Motor neuron (in vitro differentiated cells): ENCODE results near the gene KLHL26. TPM values are rescaled to one million over a fixed set of nuclear protein-coding genes. Genes with fewer than 3 reads are reported as not detected.
"Not testable (repeated sequence)": the region's sequence is repeated elsewhere in the genome, so short reads cannot be mapped to it uniquely, and the experiment has no call there.

Experiments
- ATAC-seq, 8 experiments: fragments of 200-7000 bp; cut with Tn5 transposase; replicated peaks in 6 of 8; 2 replicates each; pipeline ENCODE4 v1.8.0; 2021; ENCODE audit warnings: mild to moderate bottlenecking in 8 of 8, moderate library complexity in 8 of 8
- H3K27ac ChIP-seq, 2 donors: fragments of 250-450 bp; sonication (Bioruptor Pico); 2 replicates each; pipeline ENCODE4 v1.9.0; 2021; ENCODE audit warnings: antibody characterized with exemption in 2 of 2, mild to moderate bottlenecking in 2 of 2, moderate library complexity in 1 of 2
- H3K4me1 ChIP-seq, 2 donors: fragments of 250-450 bp; sonication (Bioruptor Pico); replicated peaks in 1 of 2; 2 replicates each; pipeline ENCODE4 v1.6.1; 2021; ENCODE audit warnings: antibody characterized with exemption in 2 of 2, mild to moderate bottlenecking in 2 of 2, moderate library complexity in 1 of 2
- H3K4me3 ChIP-seq, 5 donors: fragments of 250-450 bp; sonication (Bioruptor Pico); 2 replicates each; pipeline ENCODE4 v1.9.0; 2021; ENCODE audit warnings: antibody characterized with exemption in 5 of 5, mild to moderate bottlenecking in 5 of 5, moderate library complexity in 4 of 5
- WGBS, 10 experiments: fragments of 450-650 bp; shearing (Covaris generic); methylation state at CpG; one replicate each; pipeline ENCODE4 v1.0.0; 2022; 5-methylcytosine and 5-hydroxymethylcytosine counted together
- in situ Hi-C, 9 experiments: fragments of 400-800 bp; cut with MboI; loops; one replicate each; pipeline ENCODE4 v1.15.0; 2021; ENCODE audit warnings: low sequenced_read_pairs in 9 of 9, low pct_unique_long_range_greater_than_20kb in 2 of 9; ENCODE audit not compliant: unreplicated experiment in 9 of 9
- total RNA-seq, 8 experiments: library from RNA; unstranded; fragments of 300-600 nt; gene quantifications; 2 replicates each; pipeline versions ENCODE4 v1.2.3 to v1.2.4, GENCODE V29; 2022

Gene KLHL26
- total RNA-seq, 8 experiments from 2014 or later: 0.92 to 8.3 (median 5.6) TPM

- Histone ChIP-seq H3K27ac (no peak overlapping the region), H3K4me3 (no peak overlapping the region), H3K4me1 (peaks cover 0 to 10% of the 10 kb centered on the region in 2 donors)
- 68 to 97% (median 74%) methylated on average over 5 to 9 of the region's 12 CpGs; no CpG with 5 or more reads in 7 of the 10 experiments for WGBS, 10 experiments
- in situ Hi-C loops: no loop called here
- ATAC-seq: peak in 1 of 8 experiments; percentile 15
These were observed 32.6 kb downstream of the KLHL26 start for GRCh38 chr19:18669524-18669817.

DNA sequence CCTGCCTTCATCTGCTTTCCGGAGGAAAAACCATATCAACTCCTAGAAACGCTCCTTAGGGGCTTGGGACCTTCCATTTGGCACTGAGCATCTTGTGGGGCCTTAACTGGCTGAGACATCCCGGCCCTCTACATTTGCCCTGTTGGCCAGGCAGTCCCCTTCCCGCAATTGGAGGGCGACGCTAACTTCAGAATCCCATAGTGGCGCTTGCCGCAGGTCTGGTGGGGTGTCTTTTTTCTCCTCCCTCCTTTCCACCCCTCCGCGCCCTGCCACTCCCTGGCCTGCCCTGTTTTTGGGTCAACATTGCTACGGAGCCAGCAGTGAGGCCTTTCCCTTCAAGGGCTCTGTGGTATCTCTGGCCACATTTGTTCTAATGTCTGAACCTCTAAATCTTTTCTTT is 33.1 kb downstream of the KLHL26 start:
- Histone ChIP-seq H3K4me1 (peaks cover 0 to 10% of the 10 kb centered on the region in 2 donors), H3K27ac (no peak overlapping the region), H3K4me3 (no peak overlapping the region)
- WGBS, 10 experiments: 80 to 100% (median 88%) methylated on average over 1 to 7 of the region's 11 CpGs; no CpG with 5 or more reads in 4 of the 10 experiments
- in situ Hi-C loops: no loop called here
- ATAC-seq: no peak

DNA sequence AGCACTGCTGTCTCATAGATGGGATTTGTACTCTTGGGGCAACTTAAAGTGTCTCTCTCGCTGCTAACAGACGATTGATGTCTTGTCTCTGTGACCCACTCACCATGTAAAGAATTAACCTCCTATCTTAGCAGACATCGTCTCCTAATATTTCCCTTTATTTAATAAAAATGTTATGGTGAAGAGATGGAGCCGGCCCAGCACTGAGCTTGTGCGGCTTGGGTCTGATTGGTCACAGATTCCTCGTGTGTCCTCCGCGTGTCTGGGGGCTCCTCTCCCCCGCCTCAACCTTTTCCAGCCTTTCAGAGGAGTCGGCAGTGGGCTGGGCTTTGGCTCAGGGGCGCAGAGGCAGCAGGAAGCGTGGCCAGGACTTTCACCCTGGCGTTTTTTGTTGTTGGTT is 33.5 kb downstream of the KLHL26 start:
- in situ Hi-C loops: no loop called here
- 60 to 100% (median 74%) methylated on average over 1 to 11 of the region's 13 CpGs; no CpG with 5 or more reads in 3 of the 10 experiments for WGBS, 10 experiments
- H3K27ac ChIP-seq: no peak overlapping the region
- H3K4me1 ChIP-seq: peaks cover 0 to 10% of the 10 kb centered on the region in 2 donors
- ATAC-seq: no peak
- no peak overlapping the region for H3K4me3 ChIP-seq

DNA sequence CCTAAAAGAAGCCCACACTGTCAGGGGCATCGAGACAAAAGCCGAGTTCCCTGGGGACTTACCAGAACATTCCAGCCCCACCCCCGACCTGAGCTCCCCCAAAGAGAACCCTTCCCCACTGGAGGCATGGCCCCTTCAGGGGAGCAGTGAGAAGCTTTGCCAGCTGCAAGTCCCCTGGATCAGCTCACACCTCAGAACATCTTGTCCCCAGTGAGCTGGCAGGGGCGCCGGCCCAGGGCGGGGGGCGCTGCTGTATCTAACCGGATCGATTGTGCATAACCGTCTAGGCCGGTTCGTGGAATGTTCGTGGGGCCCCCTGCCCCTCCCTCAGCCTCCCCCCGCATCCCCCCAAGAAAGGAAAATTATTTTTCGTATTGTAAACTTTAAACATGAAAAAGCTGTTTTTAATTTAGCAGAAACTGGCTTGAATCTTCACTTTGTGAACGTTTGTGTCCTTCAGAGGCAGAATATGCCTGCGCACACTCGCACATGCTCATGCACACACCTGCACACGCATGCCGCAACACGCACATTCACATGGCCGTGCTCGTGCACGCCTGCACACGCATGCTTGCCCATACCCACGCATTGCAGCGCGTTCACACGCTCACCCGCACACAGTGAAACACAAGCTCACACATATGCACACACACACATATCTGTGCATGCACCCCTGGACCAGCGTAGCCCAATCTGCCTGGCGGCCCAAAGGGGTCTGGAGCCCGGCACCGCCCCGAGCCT is 34.6 kb downstream of the KLHL26 start:
- in situ Hi-C loops: no loop called here
- ATAC-seq: no peak
- 48 to 100% (median 94%) methylated on average over 1 to 16 of the region's 35 CpGs; no CpG with 5 or more reads in 6 of the 10 experiments for WGBS, 10 experiments
- Histone ChIP-seq H3K27ac (no peak overlapping the region), H3K4me1 (peaks cover 0 to 10% of the 10 kb centered on the region in 2 donors), H3K4me3 (no peak overlapping the region)

- peak in 1 of 8 experiments; percentile 21 for ATAC-seq
- H3K4me1 ChIP-seq: peaks cover 0 to 10% of the 10 kb centered on the region in 2 donors
- no peak overlapping the region for H3K4me3 ChIP-seq
- in situ Hi-C loops: no loop called here
- WGBS, 10 experiments: 13 to 94% (median 48%) methylated on average over 2 to 7 of the region's 24 CpGs; no CpG with 5 or more reads in 6 of the 10 experiments
- H3K27ac ChIP-seq: no peak overlapping the region
These were observed 35.2 kb downstream of the KLHL26 start for GRCh38 chr19:18672044-18672451.

GRCh38 chr19:18672606-18673337 is 35.9 kb downstream of the KLHL26 start:
- in situ Hi-C loops: no loop called here
- peak in 2 of 8 experiments; percentile 50 to 65 for ATAC-seq
- Histone ChIP-seq H3K27ac (no peak overlapping the region), H3K4me3 (no peak overlapping the region), H3K4me1 (peaks cover 2 to 12% of the 10 kb centered on the region in 2 donors)
- 30 to 90% (median 81%) methylated on average over 1 to 8 of the region's 13 CpGs; no CpG with 5 or more reads in 5 of the 10 experiments for WGBS, 10 experiments

DNA sequence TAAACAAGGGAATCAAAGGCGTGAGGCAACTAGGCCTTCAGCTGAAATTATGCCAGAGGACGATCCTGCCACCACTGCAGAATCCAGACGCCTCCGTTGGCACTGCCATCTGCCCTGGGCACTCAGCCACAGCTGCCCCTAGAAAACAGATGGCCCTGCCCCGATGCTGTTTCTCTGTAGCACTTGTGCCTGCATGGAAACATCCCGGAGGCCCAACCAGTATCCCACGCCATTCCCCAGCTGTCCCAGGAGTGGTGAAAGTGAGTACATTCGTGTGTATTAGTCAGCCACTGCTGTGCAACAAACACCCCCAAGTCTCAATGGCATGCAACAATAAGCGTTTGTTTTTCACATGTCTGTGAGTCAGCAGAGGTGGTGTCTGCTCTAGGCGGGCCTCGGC is 37.8 kb downstream of the KLHL26 start:
- H3K4me1 ChIP-seq: peaks cover 8 to 17% of the 10 kb centered on the region in 2 donors
- no peak for ATAC-seq
- WGBS, 10 experiments: 40 to 100% (median 80%) methylated on average over 1 to 7 of the region's 11 CpGs; no CpG with 5 or more reads in 1 of the 10 experiments
- in situ Hi-C loops: no loop called here
- H3K4me3 ChIP-seq: no peak overlapping the region
- H3K27ac ChIP-seq: no peak overlapping the region

GRCh38 chr19:18675779-18676178 is 39.0 kb downstream of the KLHL26 start:
- 50 to 60% methylated on average over 1 to 2 of the region's 5 CpGs; no CpG with 5 or more reads in 8 of the 10 experiments for WGBS, 10 experiments
- in situ Hi-C loops: no loop called here
- Histone ChIP-seq H3K4me1 (peaks cover 8% of the 10 kb centered on the region in 2 donors), H3K4me3 (no peak overlapping the region), H3K27ac (no peak overlapping the region)
- ATAC-seq: no peak

GRCh38 chr19:18676692-18677091 is 39.9 kb downstream of the KLHL26 start:
- no peak overlapping the region for H3K4me3 ChIP-seq
- no peak for ATAC-seq
- in situ Hi-C loops: no loop called here
- H3K4me1 ChIP-seq: peaks cover 8% of the 10 kb centered on the region in 2 donors
- 86 to 100% (median 92%) methylated on average over 1 to 3 of the region's 7 CpGs; no CpG with 5 or more reads in 5 of the 10 experiments for WGBS, 10 experiments
- no peak overlapping the region for H3K27ac ChIP-seq

DNA sequence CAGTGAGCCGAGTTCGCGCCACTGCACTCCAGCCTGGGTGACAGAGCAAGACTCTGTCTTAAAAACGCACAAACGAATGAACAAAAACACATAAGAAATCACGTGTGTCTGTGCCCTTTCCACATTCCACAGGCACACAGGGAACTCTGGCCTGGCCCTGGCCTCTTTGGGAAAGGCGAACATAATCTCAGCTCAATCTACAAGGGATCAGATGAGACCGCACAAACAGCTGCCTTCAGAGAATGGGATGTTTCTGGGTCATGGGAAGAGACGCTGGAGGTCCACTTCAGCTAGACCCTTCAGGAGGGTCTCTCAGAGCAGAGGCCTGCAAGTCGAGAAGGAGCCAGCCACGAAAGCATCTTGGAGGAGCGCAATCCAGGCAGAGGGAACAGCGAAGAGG is 40.3 kb downstream of the KLHL26 start:
- 55 to 100% (median 85%) methylated on average over 1 to 6 of the region's 13 CpGs; no CpG with 5 or more reads in 3 of the 10 experiments for WGBS, 10 experiments
- ATAC-seq: no peak
- in situ Hi-C loops: no loop called here

DNA sequence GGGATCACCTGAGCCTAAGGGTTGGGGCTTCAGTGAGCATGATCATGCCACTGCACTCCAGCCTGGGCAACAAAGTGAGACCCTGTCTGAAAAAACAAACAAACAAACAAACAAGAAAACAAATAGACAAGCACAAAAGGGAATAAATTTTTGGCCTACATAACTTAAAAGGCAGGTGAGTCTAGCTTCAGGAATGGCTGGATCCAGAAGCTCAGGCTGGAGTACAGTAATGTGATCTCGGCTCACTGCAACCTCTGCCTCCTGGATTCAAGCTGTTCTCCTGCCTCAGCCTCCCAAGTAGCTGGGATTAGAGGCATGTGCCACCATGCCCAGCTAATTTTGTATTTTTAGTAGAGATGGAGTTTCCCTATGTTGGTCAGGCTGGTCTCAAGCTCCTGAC is 43.3 kb downstream of the KLHL26 start:
- 86 to 100% methylated on average over 1 of the region's 1 CpG; no CpG with 5 or more reads in 8 of the 10 experiments for WGBS, 10 experiments
- in situ Hi-C loops, ATAC-seq, H3K4me3 ChIP-seq, H3K27ac ChIP-seq: not testable (repeated sequence)
- peaks cover 13 to 15% of the 10 kb centered on the region in 2 donors for H3K4me1 ChIP-seq

More for the DNA sequence above, 40.3 kb downstream of the KLHL26 start:
- Histone ChIP-seq H3K27ac (no peak overlapping the region), H3K4me3 (no peak overlapping the region), H3K4me1 (peaks cover 8% of the 10 kb centered on the region in 2 donors)

DNA sequence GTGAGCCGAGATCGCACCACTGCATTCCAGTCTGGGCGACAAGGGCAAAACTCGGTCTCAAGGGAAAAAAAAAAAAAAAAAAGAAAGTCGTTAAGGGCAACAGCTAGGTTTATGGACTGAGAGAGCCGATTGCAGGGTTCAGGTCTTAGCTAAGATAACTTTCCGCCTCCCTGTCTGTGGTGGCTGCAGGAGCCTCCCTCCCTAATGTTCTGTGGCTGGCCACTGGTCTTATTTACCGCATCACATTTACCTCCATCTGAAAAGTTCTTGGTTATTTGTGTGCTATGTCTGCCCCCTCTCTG is 45.9 kb downstream of the KLHL26 start:
- in situ Hi-C loops: no loop called here

More for the DNA sequence above, 45.9 kb downstream of the KLHL26 start:
- Histone ChIP-seq H3K27ac (no peak overlapping the region), H3K4me1 (peaks cover 11 to 13% of the 10 kb centered on the region in 2 donors), H3K4me3 (peak overlapping the region; percentile 49 to 92 (median 73))
- 20 to 87% (median 70%) methylated on average over 1 to 8 of the region's 8 CpGs; no CpG with 5 or more reads in 1 of the 10 experiments for WGBS, 10 experiments
- no peak for ATAC-seq
